OCI-LY1 (cell line): ENCODE measurements around the gene CHST11.

ENCODE experiments used
- H2AFZ ChIP-seq: fragments of 200-600 bp; sonication (generic), shearing (Covaris generic); 2 replicates; pipeline ENCODE4 v1.6.0; 2014; ENCODE audit warnings: antibody characterized with exemption, mild to moderate bottlenecking, low read length
- H3F3A ChIP-seq: fragments of 200-600 bp; sonication (generic), shearing (Covaris generic); 2 replicates; pipeline ENCODE4 v1.6.0; 2014; ENCODE audit warnings: mild to moderate bottlenecking, antibody characterized with exemption, low read length, moderate library complexity; ENCODE audit not compliant: insufficient read depth
- H3K27ac ChIP-seq: fragments of 200-600 bp; sonication (generic); 2 replicates; pipeline ENCODE4 v1.5.1; 2014; ENCODE audit warnings: low read length, mixed run types, mild to moderate bottlenecking, low read depth; ENCODE audit not compliant: poor library complexity, severe bottlenecking
- H3K27me3 ChIP-seq: fragments of 200-600 bp; sonication (generic); 2 replicates; pipeline ENCODE4 v1.6.0; 2014; ENCODE audit warnings: antibody characterized with exemption, mild to moderate bottlenecking, low read length, moderate library complexity; ENCODE audit not compliant: insufficient read depth
- H3K36me3 ChIP-seq: fragments of 200-600 bp; sonication (generic); 2 replicates; pipeline ENCODE4 v1.6.1; 2014; ENCODE audit warnings: mild to moderate bottlenecking, antibody characterized with exemption, low read length, moderate library complexity, mixed read lengths; ENCODE audit not compliant: insufficient read depth
- H3K4me1 ChIP-seq: fragments of 200-600 bp; sonication (generic); 2 replicates; pipeline ENCODE4 v1.5.1; 2014; ENCODE audit warnings: mild to moderate bottlenecking, low read length, moderate library complexity; ENCODE audit not compliant: insufficient read depth, severe bottlenecking
- H3K4me2 ChIP-seq: fragments of 200-600 bp; sonication (generic), shearing (Covaris generic); 2 replicates; pipeline ENCODE4 v1.6.1; 2014; ENCODE audit warnings: low read length
- H3K4me3 ChIP-seq: fragments of 200-600 bp; sonication (generic); 2 replicates; pipeline ENCODE4 v1.5.1; 2014; ENCODE audit warnings: low read length, low read depth, mild to moderate bottlenecking, mixed read lengths; ENCODE audit not compliant: poor library complexity, severe bottlenecking
- H3K79me2 ChIP-seq: fragments of 200-600 bp; shearing (Covaris generic); 2 replicates; pipeline ENCODE4 v1.6.1; 2016; ENCODE audit warnings: mixed run types, low read length, mixed read lengths; ENCODE audit not compliant: insufficient read depth
- H3K9ac ChIP-seq: fragments of 200-600 bp; sonication (generic), shearing (Covaris generic); 2 replicates; pipeline ENCODE4 v1.6.1; 2014; ENCODE audit warnings: mild to moderate bottlenecking, low read length, mixed read lengths
- H3K9me2 ChIP-seq: fragments of 200-600 bp; sonication (generic), shearing (Covaris generic); 2 replicates; pipeline ENCODE4 v1.6.1; 2014; ENCODE audit warnings: low read depth, mild to moderate bottlenecking, low read length, mixed read lengths
- H3K9me3 ChIP-seq: fragments of 200-600 bp; shearing (Covaris generic); 2 replicates; pipeline ENCODE4 v1.6.1; 2014; ENCODE audit warnings: low read length, mixed read lengths
- H4K20me1 ChIP-seq: fragments of 200-600 bp; sonication (generic), shearing (Covaris generic); 2 replicates; pipeline ENCODE4 v1.6.0; 2016; ENCODE audit warnings: mild to moderate bottlenecking, low read length; ENCODE audit not compliant: insufficient read depth
- CTCF ChIP-seq: fragments of 200-600 bp; sonication (generic), shearing (Covaris generic); IDR thresholded peaks from 2 replicates; pipeline ENCODE4 v1.5.1; 2017; ENCODE audit warnings: mild to moderate bottlenecking, antibody characterized with exemption, low read length, moderate library complexity, mixed read lengths
- EZH2 ChIP-seq: fragments of 200-600 bp; sonication (generic), shearing (Covaris generic); IDR thresholded peaks from 2 replicates; pipeline ENCODE4 v1.8.0; 2017; ENCODE audit warnings: borderline replicate concordance, mixed run types, mild to moderate bottlenecking, antibody characterized with exemption, low read length, moderate library complexity, mixed read lengths

The CHST11 gene

DNA sequence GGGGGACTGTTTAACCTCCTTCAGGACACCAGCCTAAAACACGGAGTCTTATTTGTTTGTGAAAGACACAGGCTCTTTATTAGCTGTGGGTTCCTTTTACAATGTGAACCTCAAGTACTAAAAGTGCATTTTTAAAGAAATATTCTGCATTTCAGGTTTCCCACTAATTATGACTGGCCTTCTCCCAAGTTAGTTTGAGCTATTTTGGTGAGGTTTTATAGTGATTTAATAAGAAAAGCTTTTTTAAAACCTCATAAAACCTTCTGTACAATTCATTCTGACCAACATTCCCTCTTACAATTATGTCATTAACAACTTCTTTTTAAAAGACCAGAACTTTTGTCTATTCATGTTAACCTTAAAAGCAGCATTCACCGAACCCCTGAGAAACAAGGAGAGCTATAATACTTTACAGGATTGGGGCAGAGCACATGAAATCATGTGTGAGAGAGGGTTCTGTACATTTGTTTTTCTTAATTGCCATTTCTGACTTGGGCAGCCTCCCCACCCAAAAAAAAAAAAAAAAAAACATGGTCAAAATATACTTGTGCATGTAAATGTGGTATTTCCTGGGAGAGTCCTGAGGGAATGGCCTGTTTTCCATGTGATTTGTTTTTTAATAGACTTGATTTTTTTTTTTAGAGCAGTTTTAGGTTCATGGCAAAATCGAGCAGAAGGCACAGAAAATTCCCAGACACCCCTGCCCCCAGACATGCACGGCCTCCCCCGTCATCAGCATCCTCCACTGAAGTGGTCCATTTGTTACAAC, 169.5 kb downstream of the CHST11 start:
- no peak overlapping the region for H3K4me2 ChIP-seq
- H3F3A ChIP-seq = no peaks in the 10 kb centered on the region
- no peak overlapping the region for H2AFZ ChIP-seq
- no peaks in the 10 kb centered on the region for H4K20me1 ChIP-seq
- no peaks in the 10 kb centered on the region for H3K9me2 ChIP-seq
- H3K4me3 ChIP-seq = no peak overlapping the region
- no peaks in the 10 kb centered on the region for H3K9me3 ChIP-seq
- no peak overlapping the region for H3K27ac ChIP-seq
- no peak overlapping the region for H3K9ac ChIP-seq
- no peaks in the 10 kb centered on the region for H3K4me1 ChIP-seq
- TF ChIP-seq CTCF = no peak
- no peak for TF ChIP-seq EZH2
- no peaks in the 10 kb centered on the region for H3K36me3 ChIP-seq
- H3K79me2 ChIP-seq = no peaks in the 10 kb centered on the region
- H3K27me3 ChIP-seq = no peaks in the 10 kb centered on the region

- H3K79me2 ChIP-seq = no peaks in the 10 kb centered on the region
- TF ChIP-seq EZH2 = no peak
- no peak for TF ChIP-seq CTCF
- no peaks in the 10 kb centered on the region for H4K20me1 ChIP-seq
- no peaks in the 10 kb centered on the region for H3F3A ChIP-seq
- H3K36me3 ChIP-seq = no peaks in the 10 kb centered on the region
- no peak overlapping the region for H3K4me3 ChIP-seq
- H2AFZ ChIP-seq = no peak overlapping the region
- H3K4me1 ChIP-seq = no peaks in the 10 kb centered on the region
- H3K9ac ChIP-seq = no peak overlapping the region
- no peaks in the 10 kb centered on the region for H3K9me3 ChIP-seq
- no peaks in the 10 kb centered on the region for H3K9me2 ChIP-seq
- no peak overlapping the region for H3K4me2 ChIP-seq
- no peaks in the 10 kb centered on the region for H3K27me3 ChIP-seq
- no peak overlapping the region for H3K27ac ChIP-seq
Observed at GRCh38 chr12:104627231-104627989, 170.7 kb downstream of the CHST11 start.

DNA sequence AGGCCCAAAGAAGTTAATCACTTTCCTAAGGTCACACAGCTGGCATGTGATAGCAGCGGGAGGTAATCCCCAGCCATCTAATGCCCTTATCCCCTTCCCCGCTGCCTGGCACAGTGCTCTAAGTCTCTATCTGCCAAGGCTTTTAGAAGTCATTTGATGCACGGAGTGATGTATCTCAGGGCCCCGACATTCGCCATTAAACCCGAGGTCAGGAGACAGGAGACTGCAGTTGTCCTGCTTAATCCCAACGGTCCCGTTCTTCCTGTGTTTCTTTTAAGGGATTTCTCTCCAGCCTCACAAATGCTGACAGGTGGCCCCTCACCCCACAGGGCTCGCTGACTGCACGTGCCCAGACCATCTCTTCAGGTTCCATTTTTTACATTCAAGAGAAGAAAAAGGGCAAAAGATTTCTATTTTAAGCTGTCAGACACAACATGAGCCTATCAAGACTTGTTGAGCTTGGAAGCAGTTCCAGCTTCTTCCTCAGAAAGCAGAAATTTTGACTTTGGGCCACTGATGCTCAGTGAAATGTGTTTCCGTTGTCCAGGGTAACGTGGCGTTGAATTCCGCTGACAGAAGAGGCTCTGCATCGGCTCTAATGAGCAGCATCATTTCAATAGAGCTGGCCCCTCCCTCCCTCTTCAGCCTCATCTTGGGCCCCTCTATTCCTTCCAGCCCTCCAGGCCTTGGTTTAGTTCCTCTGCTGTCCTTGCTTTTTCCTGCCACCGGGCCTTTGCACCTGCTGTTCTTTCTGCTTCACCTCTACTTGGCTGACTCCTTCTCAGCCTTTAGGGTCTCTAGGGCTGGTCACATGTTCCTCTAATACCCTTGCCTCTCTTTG, 171.5 kb downstream of the CHST11 start:
- Histone ChIP-seq H2AFZ (no peak overlapping the region), H3K9me3 (no peaks in the 10 kb centered on the region), H3K36me3 (no peaks in the 10 kb centered on the region), H4K20me1 (no peaks in the 10 kb centered on the region), H3K27ac (no peak overlapping the region), H3K4me1 (no peaks in the 10 kb centered on the region), H3F3A (no peaks in the 10 kb centered on the region), H3K9me2 (no peaks in the 10 kb centered on the region), H3K9ac (no peak overlapping the region), H3K27me3 (no peaks in the 10 kb centered on the region), H3K79me2 (no peaks in the 10 kb centered on the region), H3K4me2 (no peak overlapping the region), H3K4me3 (no peak overlapping the region)
- TF ChIP-seq CTCF = no peak
- TF ChIP-seq EZH2 = no peak
